Neural progenitor cell (in vitro differentiated cells): Measurements from ENCODE around the gene HS3ST2. TPM values are rescaled to one million over a fixed set of nuclear protein-coding genes. Genes with fewer than 3 reads are reported as not detected.

Experiments used
- DNase-seq: peaks from one replicate; pipeline ENCODE4 v3.0.0-alpha.2; 2016; ENCODE audit warnings: low spot score
- H2AFZ ChIP-seq: fragments of 200-600 bp; sonication (generic); replicated peaks from 2 replicates; pipeline ENCODE4 v1.6.1; 2016; ENCODE audit warnings: antibody characterized with exemption
- H3F3A ChIP-seq: fragments of 200-600 bp; sonication (generic); 2 replicates; pipeline ENCODE4 v1.6.1; 2016; ENCODE audit warnings: antibody characterized with exemption, low read depth
- H3K27ac ChIP-seq: fragments of 200-600 bp; sonication (generic); 2 replicates; pipeline ENCODE4 v1.5.1; 2016; ENCODE audit warnings: mild to moderate bottlenecking
- H3K27me3 ChIP-seq: fragments of 200-600 bp; sonication (generic); 2 replicates; pipeline ENCODE4 v1.6.1; 2016; ENCODE audit warnings: mild to moderate bottlenecking, moderate library complexity
- H3K36me3 ChIP-seq: fragments of 200-600 bp; sonication (generic); 2 replicates; pipeline ENCODE4 v1.5.1; 2016
- H3K4me1 ChIP-seq: fragments of 200-600 bp; sonication (generic); 2 replicates; pipeline ENCODE4 v1.6.1; 2016; ENCODE audit warnings: mixed run types
- H3K4me2 ChIP-seq: fragments of 200-600 bp; sonication (generic); 2 replicates; pipeline ENCODE4 v1.6.1; 2016
- H3K4me3 ChIP-seq: fragments of 200-600 bp; sonication (generic); 2 replicates; pipeline ENCODE4 v1.5.1; 2016
- H3K79me2 ChIP-seq: fragments of 200-600 bp; sonication (generic); 2 replicates; pipeline ENCODE4 v1.6.1; 2016; ENCODE audit warnings: low read depth
- H3K9ac ChIP-seq: fragments of 200-600 bp; sonication (generic); 2 replicates; pipeline ENCODE4 v1.6.1; 2016
- H3K9me3 ChIP-seq: fragments of 200-600 bp; sonication (generic); 2 replicates; pipeline ENCODE4 v1.5.1; 2016; ENCODE audit warnings: low read depth
- H4K20me1 ChIP-seq: fragments of 200-600 bp; sonication (generic); 2 replicates; pipeline ENCODE4 v1.6.1; 2016; ENCODE audit warnings: low read depth
- H3K27ac Mint-ChIP-seq: 3 replicates; pipeline ENCODE4 v1.8.0; 2021; ENCODE audit warnings: mixed read lengths
- H3K27me3 Mint-ChIP-seq: 2 replicates; pipeline ENCODE4 v1.8.0; 2022; ENCODE audit warnings: low read depth, mild to moderate bottlenecking, inconsistent platforms, moderate library complexity, mixed read lengths; ENCODE audit not compliant: insufficient read depth
- H3K36me3 Mint-ChIP-seq: 3 replicates; pipeline ENCODE4 v1.8.0; 2021; ENCODE audit warnings: mixed read lengths
- H3K4me1 Mint-ChIP-seq: 3 replicates; pipeline ENCODE4 v1.8.0; 2021; ENCODE audit warnings: mixed read lengths
- H3K4me3 Mint-ChIP-seq: 3 replicates; pipeline ENCODE4 v1.8.0; 2021; ENCODE audit warnings: mild to moderate bottlenecking, moderate library complexity, mixed read lengths
- H3K9me3 Mint-ChIP-seq: 3 replicates; pipeline ENCODE4 v1.8.0; 2020; ENCODE audit warnings: mixed read lengths
- CTCF ChIP-seq: fragments of 200-600 bp; sonication (generic); IDR thresholded peaks from 2 replicates; pipeline ENCODE4 v1.5.1; 2017; ENCODE audit warnings: antibody characterized with exemption, mild to moderate bottlenecking
- EZH2 ChIP-seq: fragments of 200-600 bp; sonication (generic); IDR thresholded peaks from 2 replicates; pipeline ENCODE4 v1.6.1; 2017; ENCODE audit warnings: antibody characterized with exemption, mild to moderate bottlenecking, moderate library complexity
- EZH2phosphoT487 ChIP-seq: fragments of 200-600 bp; sonication (generic); IDR thresholded peaks from 2 replicates; pipeline ENCODE4 v1.6.1; 2017; ENCODE audit warnings: antibody characterized with exemption
- total RNA-seq: library from RNA; depleted of rRNA; stranded (reverse); fragments of >200 nt; gene quantifications from 2 replicates; pipeline ENCODE4 v1.2.3, GENCODE V29; 2015; ENCODE audit warnings: low replicate concordance

Gene HS3ST2
- total RNA-seq, 1 donor from 2014 or later: not detected

GRCh38 chr16:22770866-22771265 is 43.1 kb upstream of the HS3ST2 start:
- H3K79me2 ChIP-seq: no peaks in the 10 kb centered on the region
- no peaks in the 10 kb centered on the region for H3K9me3 Mint-ChIP-seq
- H3K4me3 ChIP-seq: no peak overlapping the region
- no peak overlapping the region for H3K27ac ChIP-seq
- DNase-seq: no peak
- H3K9me3 ChIP-seq: no peaks in the 10 kb centered on the region
- H3K4me3 Mint-ChIP-seq: no peak overlapping the region
- no peak overlapping the region for H3K27ac Mint-ChIP-seq
- peaks cover 18% of the 10 kb centered on the region for H3K4me1 Mint-ChIP-seq
- no peaks in the 10 kb centered on the region for H4K20me1 ChIP-seq
- TF ChIP-seq EZH2phosphoT487: no peak
- TF ChIP-seq EZH2: no peak
- TF ChIP-seq CTCF: no peak
- no peak overlapping the region for H3K4me2 ChIP-seq
- no peak overlapping the region for H2AFZ ChIP-seq
- H3K36me3 Mint-ChIP-seq: no peaks in the 10 kb centered on the region
- H3K4me1 ChIP-seq: peaks cover 7% of the 10 kb centered on the region
- peaks cover 10% of the 10 kb centered on the region for H3F3A ChIP-seq
- H3K36me3 ChIP-seq: no peaks in the 10 kb centered on the region
- H3K27me3 ChIP-seq: no peaks in the 10 kb centered on the region
- H3K27me3 Mint-ChIP-seq: peaks cover 10% of the 10 kb centered on the region
- H3K9ac ChIP-seq: no peak overlapping the region

GRCh38 chr16:22771551-22771950 is 42.4 kb upstream of the HS3ST2 start:
- Mint-ChIP-seq H3K27ac (no peak overlapping the region), H3K36me3 (no peaks in the 10 kb centered on the region), H3K27me3 (peaks cover 10% of the 10 kb centered on the region), H3K4me1 (peaks cover 20% of the 10 kb centered on the region), H3K9me3 (no peaks in the 10 kb centered on the region), H3K4me3 (no peak overlapping the region)
- Histone ChIP-seq H3K9me3 (no peaks in the 10 kb centered on the region), H3K36me3 (no peaks in the 10 kb centered on the region), H3K4me3 (no peak overlapping the region), H3K4me2 (no peak overlapping the region), H2AFZ (no peak overlapping the region), H4K20me1 (no peaks in the 10 kb centered on the region), H3K79me2 (no peaks in the 10 kb centered on the region), H3K9ac (no peak overlapping the region), H3K4me1 (peaks cover 10% of the 10 kb centered on the region), H3F3A (peaks cover 12% of the 10 kb centered on the region), H3K27ac (no peak overlapping the region), H3K27me3 (no peaks in the 10 kb centered on the region)
- DNase-seq: no peak
- TF ChIP-seq EZH2phosphoT487: no peak
- TF ChIP-seq CTCF: no peak
- no peak for TF ChIP-seq EZH2

GRCh38 chr16:22775220-22775922 is 38.6 kb upstream of the HS3ST2 start:
- Histone ChIP-seq H3K27ac (no peak overlapping the region), H3K27me3 (no peaks in the 10 kb centered on the region), H3K9ac (no peak overlapping the region), H2AFZ (peak overlapping the region; percentile 33), H4K20me1 (no peaks in the 10 kb centered on the region), H3K4me1 (peaks cover 10% of the 10 kb centered on the region), H3F3A (peaks cover 12% of the 10 kb centered on the region), H3K36me3 (no peaks in the 10 kb centered on the region), H3K4me3 (no peak overlapping the region), H3K79me2 (no peaks in the 10 kb centered on the region), H3K9me3 (no peaks in the 10 kb centered on the region), H3K4me2 (peak overlapping the region; percentile 55)
- DNase-seq: peak; percentile 82
- Mint-ChIP-seq H3K9me3 (no peaks in the 10 kb centered on the region), H3K4me3 (no peak overlapping the region), H3K27ac (peak overlapping the region; percentile 75), H3K36me3 (no peaks in the 10 kb centered on the region), H3K27me3 (peaks cover 3% of the 10 kb centered on the region), H3K4me1 (peaks cover 19% of the 10 kb centered on the region)
- TF ChIP-seq EZH2: no peak

- H3K9ac ChIP-seq: no peak overlapping the region
- no peaks in the 10 kb centered on the region for H3K36me3 ChIP-seq
- Mint-ChIP-seq H3K9me3 (no peaks in the 10 kb centered on the region), H3K27ac (peak overlapping the region; percentile 42), H3K36me3 (no peaks in the 10 kb centered on the region), H3K4me3 (no peak overlapping the region), H3K4me1 (peaks cover 30% of the 10 kb centered on the region), H3K27me3 (peaks cover 5% of the 10 kb centered on the region)
- no peaks in the 10 kb centered on the region for H4K20me1 ChIP-seq
- no peaks in the 10 kb centered on the region for H3K27me3 ChIP-seq
- H3K27ac ChIP-seq: no peak overlapping the region
- no peak overlapping the region for H3K4me2 ChIP-seq
- DNase-seq: no peak
- H3K79me2 ChIP-seq: no peaks in the 10 kb centered on the region
- no peak overlapping the region for H3K4me3 ChIP-seq
- no peaks in the 10 kb centered on the region for H3K9me3 ChIP-seq
- H3K4me1 ChIP-seq: peaks cover 13% of the 10 kb centered on the region
- H2AFZ ChIP-seq: no peak overlapping the region
- no peaks in the 10 kb centered on the region for H3F3A ChIP-seq
- no peak for TF ChIP-seq CTCF
- TF ChIP-seq EZH2: no peak
- no peak for TF ChIP-seq EZH2phosphoT487
These were observed 32.5 kb upstream of the HS3ST2 start for GRCh38 chr16:22781480-22781879.
